ENCODE measurements around the gene CARD18.

DNA sequence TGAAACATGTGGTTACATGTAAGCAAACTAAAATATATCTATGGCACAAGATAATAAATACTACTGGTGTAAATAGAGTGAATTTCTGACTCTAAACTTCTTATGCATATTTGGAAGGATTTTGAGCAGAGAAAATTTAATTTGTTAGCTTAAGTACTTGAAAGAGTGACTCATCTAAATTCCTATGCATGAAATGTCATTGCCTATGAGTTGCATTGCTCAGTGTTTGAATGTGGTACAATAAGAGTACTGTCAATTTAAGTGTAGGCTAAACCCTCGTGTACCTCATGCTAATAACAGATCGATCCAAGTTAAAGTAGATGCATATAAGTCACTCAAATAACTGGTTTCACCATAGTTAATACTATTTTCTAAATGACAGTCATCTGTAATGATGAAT lies 5.3 kb upstream of the CARD18 start:
- TF ChIP-seq, protein P1, sequence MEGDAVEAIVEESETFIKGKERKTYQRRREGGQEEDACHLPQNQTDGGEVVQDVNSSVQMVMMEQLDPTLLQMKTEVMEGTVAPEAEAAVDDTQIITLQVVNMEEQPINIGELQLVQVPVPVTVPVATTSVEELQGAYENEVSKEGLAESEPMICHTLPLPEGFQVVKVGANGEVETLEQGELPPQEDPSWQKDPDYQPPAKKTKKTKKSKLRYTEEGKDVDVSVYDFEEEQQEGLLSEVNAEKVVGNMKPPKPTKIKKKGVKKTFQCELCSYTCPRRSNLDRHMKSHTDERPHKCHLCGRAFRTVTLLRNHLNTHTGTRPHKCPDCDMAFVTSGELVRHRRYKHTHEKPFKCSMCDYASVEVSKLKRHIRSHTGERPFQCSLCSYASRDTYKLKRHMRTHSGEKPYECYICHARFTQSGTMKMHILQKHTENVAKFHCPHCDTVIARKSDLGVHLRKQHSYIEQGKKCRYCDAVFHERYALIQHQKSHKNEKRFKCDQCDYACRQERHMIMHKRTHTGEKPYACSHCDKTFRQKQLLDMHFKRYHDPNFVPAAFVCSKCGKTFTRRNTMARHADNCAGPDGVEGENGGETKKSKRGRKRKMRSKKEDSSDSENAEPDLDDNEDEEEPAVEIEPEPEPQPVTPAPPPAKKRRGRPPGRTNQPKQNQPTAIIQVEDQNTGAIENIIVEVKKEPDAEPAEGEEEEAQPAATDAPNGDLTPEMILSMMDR (IDR thresholded peaks at IDR 0.05), result no peak
- TF ChIP-seq POLR2A (IDR thresholded peaks at IDR 0.05) (no peak), EP300 (IDR thresholded peaks at IDR 0.05) (no peak), POLR2AphosphoS5 (IDR thresholded peaks at IDR 0.05) (no peak)
